OCI-LY3 (cell line): ENCODE results near the gene DSPP.

Experiments used
- H2AFZ ChIP-seq: fragments of 200-600, 300-600 bp; shearing (Covaris generic); 2 replicates; pipeline ENCODE4 v1.6.0; 2014; ENCODE audit warnings: antibody characterized with exemption, low read depth, low read length
- H3K27ac ChIP-seq: fragments of 200-600, 300-600 bp; sonication (generic); 2 replicates; pipeline ENCODE4 v1.5.1; 2014; ENCODE audit warnings: mild to moderate bottlenecking, low read length, moderate library complexity, mixed read lengths
- H3K27me3 ChIP-seq: fragments of 200-600, 300-600 bp; sonication (generic); 2 replicates; pipeline ENCODE4 v1.6.1; 2014; ENCODE audit warnings: low read depth, low read length, mixed read lengths
- H3K36me3 ChIP-seq: fragments of 200-600, 300-600 bp; sonication (generic); replicated peaks from 2 replicates; pipeline ENCODE3; 2014; ENCODE audit warnings: low read depth, low read length, mixed read lengths
- H3K4me1 ChIP-seq: fragments of 300-600, 200-600 bp; sonication (generic); 2 replicates; pipeline ENCODE4 v1.6.1; 2014; ENCODE audit warnings: low read length, mixed read lengths
- H3K4me2 ChIP-seq: fragments of 200-600, 300-600 bp; sonication (generic); 2 replicates; pipeline ENCODE4 v1.6.1; 2014; ENCODE audit warnings: low read length, mixed read lengths
- H3K4me3 ChIP-seq: fragments of 300-600, 200-600 bp; sonication (generic); 2 replicates; pipeline ENCODE4 v1.5.1; 2014; ENCODE audit warnings: antibody characterized with exemption, mild to moderate bottlenecking, low read length, moderate library complexity
- H3K79me2 ChIP-seq: fragments of 300-600, 200-600 bp; shearing (Covaris generic); 2 replicates; pipeline ENCODE4 v1.6.1; 2014; ENCODE audit warnings: mild to moderate bottlenecking, low read length, mixed read lengths
- H3K9ac ChIP-seq: fragments of 300-600, 200-600 bp; shearing (Covaris generic); 2 replicates; pipeline ENCODE4 v1.6.0; 2014; ENCODE audit warnings: mild to moderate bottlenecking, low read length, moderate library complexity
- H3K9me3 ChIP-seq: fragments of 200-600, 300-600 bp; shearing (Covaris generic); 2 replicates; pipeline ENCODE4 v1.6.1; 2014; ENCODE audit warnings: low read length, mixed read lengths; ENCODE audit not compliant: insufficient read depth
- H4K20me1 ChIP-seq: fragments of 200-600, 300-600 bp; sonication (generic); 2 replicates; pipeline ENCODE4 v1.6.1; 2016; ENCODE audit warnings: low read length, mixed read lengths; ENCODE audit not compliant: insufficient read depth
- CTCF ChIP-seq: fragments of 200-600, 300-600 bp; sonication (generic); IDR thresholded peaks from 2 replicates; pipeline ENCODE4 v1.5.1; 2014; ENCODE audit warnings: antibody characterized with exemption, low read length, low read depth
- EZH2phosphoT487 ChIP-seq: fragments of 200-600 bp; shearing (Covaris generic); IDR thresholded peaks from 2 replicates; pipeline ENCODE4 v1.6.1; 2018; ENCODE audit warnings: antibody characterized with exemption, mixed run types, low read depth

The DSPP gene

GRCh38 chr4:87575408-87575807 lies 32.9 kb upstream of the DSPP start:
- H2AFZ ChIP-seq = no peak overlapping the region
- H3K4me1 ChIP-seq = no peaks in the 10 kb centered on the region
- no peaks in the 10 kb centered on the region for H4K20me1 ChIP-seq
- H3K27ac ChIP-seq = no peak overlapping the region
- H3K27me3 ChIP-seq = 0 out of 2 replicates have a peak, but pooled peaks cover 4% of the 10 kb centered on the region
- no peaks in the 10 kb centered on the region for H3K79me2 ChIP-seq
- H3K4me3 ChIP-seq = no peak overlapping the region
- TF ChIP-seq EZH2phosphoT487 = no peak
- no peak for TF ChIP-seq CTCF
- no peaks in the 10 kb centered on the region for H3K36me3 ChIP-seq
- no peaks in the 10 kb centered on the region for H3K9me3 ChIP-seq
- H3K9ac ChIP-seq = no peak overlapping the region
- no peak overlapping the region for H3K4me2 ChIP-seq

- no peak overlapping the region for H3K4me2 ChIP-seq
- H4K20me1 ChIP-seq = no peaks in the 10 kb centered on the region
- 0 out of 2 replicates have a peak, but pooled peaks cover 4% of the 10 kb centered on the region for H3K27me3 ChIP-seq
- TF ChIP-seq CTCF (no peak), EZH2phosphoT487 (no peak)
- no peaks in the 10 kb centered on the region for H3K4me1 ChIP-seq
- no peaks in the 10 kb centered on the region for H3K9me3 ChIP-seq
- H3K9ac ChIP-seq = no peak overlapping the region
- no peak overlapping the region for H3K27ac ChIP-seq
- no peak overlapping the region for H3K4me3 ChIP-seq
- no peaks in the 10 kb centered on the region for H3K79me2 ChIP-seq
- no peaks in the 10 kb centered on the region for H3K36me3 ChIP-seq
- no peak overlapping the region for H2AFZ ChIP-seq
These were observed 32.3 kb upstream of the DSPP start for GRCh38 chr4:87575983-87576382.

GRCh38 chr4:87579478-87579877 lies 28.9 kb upstream of the DSPP start:
- Histone ChIP-seq H3K4me1 (no peaks in the 10 kb centered on the region), H3K4me2 (no peak overlapping the region), H3K9ac (no peak overlapping the region), H2AFZ (no peak overlapping the region), H3K36me3 (no peaks in the 10 kb centered on the region), H3K79me2 (no peaks in the 10 kb centered on the region), H4K20me1 (no peaks in the 10 kb centered on the region), H3K9me3 (no peaks in the 10 kb centered on the region), H3K4me3 (no peak overlapping the region), H3K27ac (no peak overlapping the region), H3K27me3 (0 out of 2 replicates have a peak, but pooled peaks cover 4% of the 10 kb centered on the region)
- no peak for TF ChIP-seq CTCF
- TF ChIP-seq EZH2phosphoT487 = no peak

- Histone ChIP-seq H3K79me2 (no peaks in the 10 kb centered on the region), H3K27me3 (0 out of 2 replicates have a peak, but pooled peaks cover 4% of the 10 kb centered on the region), H2AFZ (no peak overlapping the region), H3K9me3 (no peaks in the 10 kb centered on the region), H3K4me3 (no peak overlapping the region), H3K4me2 (no peak overlapping the region), H3K4me1 (no peaks in the 10 kb centered on the region), H4K20me1 (no peaks in the 10 kb centered on the region), H3K27ac (no peak overlapping the region), H3K36me3 (no peaks in the 10 kb centered on the region), H3K9ac (no peak overlapping the region)
- TF ChIP-seq CTCF (no peak), EZH2phosphoT487 (no peak)
These were observed 28.3 kb upstream of the DSPP start for GRCh38 chr4:87580057-87580456.
